Neural cell (in vitro differentiated cells): ENCODE data around the gene NTRK2. TPM values are rescaled to one million over a fixed set of nuclear protein-coding genes. Genes with fewer than 3 reads are reported as not detected.

Experiments
- H2AFZ ChIP-seq: fragments of 200-600, 300-800 bp; sonication (generic), shearing (Covaris generic); 2 replicates; pipeline ENCODE4 v1.6.0; 2014; ENCODE audit warnings: low read depth, mild to moderate bottlenecking, antibody characterized with exemption, low read length, moderate library complexity
- H3F3A ChIP-seq: fragments of 200-600 bp; shearing (Covaris generic); 2 replicates; pipeline ENCODE4 v1.6.1; 2016; ENCODE audit warnings: mild to moderate bottlenecking, moderate library complexity, mixed read lengths, antibody characterized with exemption, low read length; ENCODE audit not compliant: insufficient read depth, poor library complexity, severe bottlenecking
- H3K27ac ChIP-seq: fragments of 200-600, 300-800 bp; sonication (generic), shearing (Covaris generic); 2 replicates; pipeline ENCODE4 v1.5.1; 2014; ENCODE audit warnings: mild to moderate bottlenecking, low read length, moderate library complexity
- H3K27me3 ChIP-seq: fragments of 300-800, 200-600 bp; sonication (generic), shearing (Covaris generic); 2 replicates; pipeline ENCODE4 v1.6.0; 2014; ENCODE audit warnings: mild to moderate bottlenecking, low read depth, low read length, moderate library complexity; ENCODE audit not compliant: insufficient read depth
- H3K36me3 ChIP-seq: fragments of 300-800, 200-600 bp; sonication (generic), shearing (Covaris generic); 2 replicates; pipeline ENCODE4 v1.5.1; 2014; ENCODE audit warnings: mild to moderate bottlenecking, antibody characterized with exemption, low read length, moderate library complexity; ENCODE audit not compliant: insufficient read depth
- H3K4me2 ChIP-seq: fragments of 300-800, 200-600 bp; sonication (generic), shearing (Covaris generic); 2 replicates; pipeline ENCODE4 v1.6.0; 2014; ENCODE audit warnings: mild to moderate bottlenecking, low read length
- H3K4me3 ChIP-seq: fragments of 300-800, 200-600 bp; sonication (generic), shearing (Covaris generic); 2 replicates; pipeline ENCODE4 v1.5.1; 2014; ENCODE audit warnings: mild to moderate bottlenecking, low read length, moderate library complexity
- H3K79me2 ChIP-seq: fragments of 200-600 bp; shearing (Covaris generic); replicated peaks from 2 replicates; pipeline ENCODE4 v1.6.0; 2014; ENCODE audit warnings: mild to moderate bottlenecking, low read length, moderate library complexity; ENCODE audit not compliant: insufficient read depth
- H3K9ac ChIP-seq: fragments of 300-800, 200-600 bp; sonication (generic), shearing (Covaris generic); 2 replicates; pipeline ENCODE4 v1.6.1; 2016; ENCODE audit warnings: mild to moderate bottlenecking, low read length, mixed read lengths
- H3K9me2 ChIP-seq: fragments of 200-600 bp; shearing (Covaris generic); 2 replicates; pipeline ENCODE4 v1.6.1; 2016; ENCODE audit warnings: mild to moderate bottlenecking, low read length, mixed read lengths; ENCODE audit not compliant: insufficient read depth
- H3K9me3 ChIP-seq: fragments of 200-600, 300-800 bp; sonication (generic), shearing (Covaris generic); 2 replicates; pipeline ENCODE4 v1.6.1; 2016; ENCODE audit warnings: mild to moderate bottlenecking, mixed run types, low read length, moderate library complexity, mixed read lengths
- H4K20me1 ChIP-seq: fragments of 200-600 bp; shearing (Covaris generic); 2 replicates; pipeline ENCODE4 v1.6.1; 2016; ENCODE audit warnings: mild to moderate bottlenecking, mixed run types; ENCODE audit not compliant: insufficient read depth
- CTCF ChIP-seq: fragments of 450-650 bp; IDR thresholded peaks from 2 replicates; pipeline ENCODE4 v1.5.1; 2014; ENCODE audit warnings: antibody characterized with exemption, mild to moderate bottlenecking, moderate library complexity; ENCODE audit not compliant: poor library complexity, severe bottlenecking
- EP300 ChIP-seq: fragments of 450-650 bp; conservative IDR thresholded peaks from 2 replicates; pipeline ENCODE4 v1.6.1; 2014; ENCODE audit warnings: antibody characterized with exemption, mild to moderate bottlenecking, moderate library complexity; ENCODE audit not compliant: poor library complexity, severe bottlenecking
- EZH2 ChIP-seq: fragments of 200-600, 300-800 bp; shearing (Covaris generic), sonication (generic); IDR thresholded peaks from 2 replicates; pipeline ENCODE4 v1.6.1; 2014; ENCODE audit warnings: antibody characterized with exemption, low read length, borderline replicate concordance, mild to moderate bottlenecking; ENCODE audit not compliant: insufficient read depth, poor library complexity, severe bottlenecking
- MXI1 ChIP-seq: fragments of 450-650 bp; conservative IDR thresholded peaks from 2 replicates; pipeline ENCODE4 v1.6.1; 2014; ENCODE audit warnings: antibody characterized with exemption, mild to moderate bottlenecking; ENCODE audit not compliant: poor library complexity, severe bottlenecking
- POLR2AphosphoS5 ChIP-seq: IDR thresholded peaks from 2 replicates; pipeline ENCODE4 v1.6.1; 2012
- RAD21 ChIP-seq: fragments of 450-650 bp; conservative IDR thresholded peaks from 2 replicates; pipeline ENCODE4 v1.6.1; 2014; ENCODE audit warnings: antibody characterized with exemption, mild to moderate bottlenecking, moderate library complexity
- REST ChIP-seq: IDR thresholded peaks from 2 replicates; pipeline ENCODE4 v1.6.1; 2012; ENCODE audit warnings: borderline replicate concordance
- SMC3 ChIP-seq: fragments of 450-650 bp; conservative IDR thresholded peaks from 2 replicates; pipeline ENCODE4 v1.6.1; 2014; ENCODE audit warnings: antibody characterized with exemption, mild to moderate bottlenecking, moderate library complexity; ENCODE audit not compliant: poor library complexity
- TAF1 ChIP-seq: IDR thresholded peaks from 2 replicates; pipeline ENCODE4 v1.6.1; 2012; ENCODE audit warnings: low read depth
- polyA plus RNA-seq: library from polyadenylated mRNA; depleted of rRNA; stranded (reverse); fragments of >200 nt; gene quantifications from 2 replicates; pipeline ENCODE4 v1.2.3, GENCODE V29; 2014

NTRK2 gene
- polyA plus RNA-seq, 1 donor from 2014 or later: 14.2 TPM

GRCh38 chr9:84781931-84782866 is 112.7 kb downstream of the NTRK2 start:
- H3K79me2 ChIP-seq: no peaks in the 10 kb centered on the region
- no peak overlapping the region for H3K4me3 ChIP-seq
- H3K9me3 ChIP-seq: no peaks in the 10 kb centered on the region
- H4K20me1 ChIP-seq: no peaks in the 10 kb centered on the region
- H3K27me3 ChIP-seq: no peaks in the 10 kb centered on the region
- no peak overlapping the region for H3K4me2 ChIP-seq
- no peak overlapping the region for H3K9ac ChIP-seq
- H3K9me2 ChIP-seq: no peaks in the 10 kb centered on the region
- H2AFZ ChIP-seq: no peak overlapping the region
- no peaks in the 10 kb centered on the region for H3K36me3 ChIP-seq
- no peaks in the 10 kb centered on the region for H3F3A ChIP-seq
- H3K27ac ChIP-seq: no peak overlapping the region
- TF ChIP-seq SMC3 (no peak), EP300 (no peak), TAF1 (no peak), EZH2 (no peak), CTCF (no peak), MXI1 (no peak), RAD21 (no peak), POLR2AphosphoS5 (no peak), REST (no peak)

GRCh38 chr9:84785792-84786547 is 116.4 kb downstream of the NTRK2 start:
- Histone ChIP-seq H4K20me1 (no peaks in the 10 kb centered on the region), H3K9ac (no peak overlapping the region), H3F3A (no peaks in the 10 kb centered on the region), H3K9me2 (no peaks in the 10 kb centered on the region), H3K27me3 (no peaks in the 10 kb centered on the region), H3K9me3 (no peaks in the 10 kb centered on the region), H3K4me3 (no peak overlapping the region), H3K4me2 (no peak overlapping the region), H3K36me3 (no peaks in the 10 kb centered on the region), H3K27ac (no peak overlapping the region), H3K79me2 (no peaks in the 10 kb centered on the region), H2AFZ (no peak overlapping the region)
- TF ChIP-seq EP300 (no peak), POLR2AphosphoS5 (no peak), CTCF (no peak), TAF1 (no peak), SMC3 (no peak), EZH2 (no peak), MXI1 (no peak), RAD21 (no peak), REST (no peak)
